GM10248 (cell line): ENCODE data around the gene FLYWCH2.
"Not testable (repeated sequence)": the region's sequence is repeated elsewhere in the genome, so short reads cannot be mapped to it uniquely, and the experiment has no call there.

Experiments used
- CTCF ChIA-PET: fragments of 300-600 bp; sonication (Branson Sonifier 250); formaldehyde crosslinking; extraction: SDS; loops from one replicate; lab custom pipeline; 2021; ENCODE audit warnings: antibody characterized with exemption; lab: Yijun Ruan, JAX
- POLR2A ChIA-PET: fragments of 350-650 bp; sonication (Branson Sonifier 250); formaldehyde crosslinking; extraction: SDS; loops from one replicate; lab custom pipeline; 2020; ENCODE audit warnings: antibody characterized with exemption; lab: Yijun Ruan, JAX
- DNase-seq: peaks from one replicate; pipeline ENCODE4 v3.0.0; 2012; ENCODE audit errors: extremely low spot score
- TF ChIP-seq, protein P1 (sequence below): IDR thresholded peaks from 2 replicates; pipeline ENCODE4 v1.5.1; 2012; ENCODE audit warnings: mild to moderate bottlenecking, low read depth; ENCODE audit errors: extremely low read depth, missing control alignments, control extremely low read depth

FLYWCH2 gene

DNA sequence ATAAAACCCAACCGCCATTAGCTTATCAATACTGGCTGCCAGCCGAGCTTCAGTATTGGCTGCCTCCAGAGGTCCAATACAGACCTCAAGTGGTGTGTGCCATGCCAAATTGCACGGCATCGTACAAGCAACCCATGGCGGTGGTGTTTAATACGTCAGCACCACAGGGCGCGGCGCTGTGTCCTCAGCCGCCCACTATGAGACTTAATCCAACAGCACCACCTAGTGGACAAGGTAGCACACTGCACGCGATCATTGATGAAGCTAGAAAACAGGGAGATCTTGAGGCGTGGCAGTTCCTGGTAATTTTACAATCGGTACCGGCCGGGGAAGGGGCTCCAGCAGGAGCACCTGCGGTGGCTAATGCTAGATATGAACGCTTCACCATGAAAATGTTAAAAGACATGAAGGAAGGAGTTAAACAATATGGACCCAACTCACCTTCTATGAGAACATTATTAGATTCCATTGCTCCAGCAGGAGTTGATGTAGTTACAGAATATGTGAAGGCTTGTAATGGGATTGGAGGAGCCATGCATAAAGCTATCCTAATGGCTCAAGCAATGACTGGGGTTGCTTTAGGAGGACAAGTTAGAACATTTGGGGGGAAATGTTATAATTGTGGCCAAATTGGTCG, 44.1 kb downstream of the FLYWCH2 start:
- ChIA-PET CTCF (interaction anchor here (0.5 to 9.5 kb wide), 40 partner anchors 8 to 1145 kb away, joined by 3 to 125 read pairs (median 4); partner anchors contain the start of genes FLYWCH1, FLYWCH2, NUBP2 and SPSB3), POLR2A (interaction anchor here (0.5 kb wide), 1 partner anchor 27 kb away, joined by 3 read pairs; no protein-coding TSS in a partner anchor)
- peak; percentile 80 for DNase-seq
- TF ChIP-seq, protein P1, sequence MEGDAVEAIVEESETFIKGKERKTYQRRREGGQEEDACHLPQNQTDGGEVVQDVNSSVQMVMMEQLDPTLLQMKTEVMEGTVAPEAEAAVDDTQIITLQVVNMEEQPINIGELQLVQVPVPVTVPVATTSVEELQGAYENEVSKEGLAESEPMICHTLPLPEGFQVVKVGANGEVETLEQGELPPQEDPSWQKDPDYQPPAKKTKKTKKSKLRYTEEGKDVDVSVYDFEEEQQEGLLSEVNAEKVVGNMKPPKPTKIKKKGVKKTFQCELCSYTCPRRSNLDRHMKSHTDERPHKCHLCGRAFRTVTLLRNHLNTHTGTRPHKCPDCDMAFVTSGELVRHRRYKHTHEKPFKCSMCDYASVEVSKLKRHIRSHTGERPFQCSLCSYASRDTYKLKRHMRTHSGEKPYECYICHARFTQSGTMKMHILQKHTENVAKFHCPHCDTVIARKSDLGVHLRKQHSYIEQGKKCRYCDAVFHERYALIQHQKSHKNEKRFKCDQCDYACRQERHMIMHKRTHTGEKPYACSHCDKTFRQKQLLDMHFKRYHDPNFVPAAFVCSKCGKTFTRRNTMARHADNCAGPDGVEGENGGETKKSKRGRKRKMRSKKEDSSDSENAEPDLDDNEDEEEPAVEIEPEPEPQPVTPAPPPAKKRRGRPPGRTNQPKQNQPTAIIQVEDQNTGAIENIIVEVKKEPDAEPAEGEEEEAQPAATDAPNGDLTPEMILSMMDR, result peak; percentile 98

DNA sequence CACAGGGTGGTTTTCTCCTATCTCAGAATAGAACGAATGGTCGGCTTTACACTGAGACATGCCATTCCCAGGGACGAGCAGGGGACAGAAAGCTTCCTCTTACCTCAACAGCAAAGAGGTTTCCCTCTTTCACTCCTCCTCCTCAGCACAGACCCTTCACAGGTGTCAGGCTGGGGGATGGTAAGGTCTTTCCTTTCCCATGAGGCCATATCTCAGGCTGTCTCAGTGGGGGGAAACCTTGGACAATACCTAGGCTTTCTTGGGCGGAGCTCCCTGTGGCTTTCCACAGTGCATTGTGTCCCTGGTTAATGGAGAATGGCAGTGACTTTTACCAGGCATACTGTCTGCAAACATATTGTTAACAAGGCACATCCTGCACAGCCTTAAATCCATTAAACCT, 45.1 kb downstream of the FLYWCH2 start:
- CTCF ChIA-PET, result interaction anchor here (1.0 to 2.4 kb wide), 3 partner anchors 9 to 33 kb away, joined by 3 to 20 read pairs (median 3); no protein-coding TSS in a partner anchor
- DNase-seq, POLR2A ChIA-PET: not testable (repeated sequence)

DNA sequence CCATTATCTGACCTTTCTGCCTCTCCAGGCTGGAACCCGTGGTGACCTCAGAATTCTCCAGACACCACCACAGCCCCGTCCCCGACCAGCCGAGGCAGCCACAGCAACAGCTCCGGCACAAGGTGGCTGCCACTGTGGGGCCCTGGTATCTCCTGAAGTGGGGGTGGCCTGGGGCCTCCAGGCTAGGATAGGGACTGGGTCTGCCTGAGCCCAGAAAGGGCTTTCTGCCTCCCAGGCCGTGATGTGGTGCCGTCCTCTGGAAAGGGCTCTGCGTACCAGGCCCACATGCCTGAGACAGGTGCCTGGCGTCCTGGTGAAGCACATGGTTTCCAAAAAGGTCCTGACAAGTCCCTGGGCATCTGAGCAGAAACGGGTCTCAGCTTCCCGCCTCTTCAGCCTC, 45.8 kb downstream of the FLYWCH2 start:
- DNase-seq, result no peak
- ChIA-PET CTCF (interaction anchor here (1.0 to 2.4 kb wide), 3 partner anchors 8 to 16 kb away, joined by 3 to 20 read pairs (median 10); no protein-coding TSS in a partner anchor), POLR2A (no interaction called here)
- TF ChIP-seq, protein P1, result no peak

DNA sequence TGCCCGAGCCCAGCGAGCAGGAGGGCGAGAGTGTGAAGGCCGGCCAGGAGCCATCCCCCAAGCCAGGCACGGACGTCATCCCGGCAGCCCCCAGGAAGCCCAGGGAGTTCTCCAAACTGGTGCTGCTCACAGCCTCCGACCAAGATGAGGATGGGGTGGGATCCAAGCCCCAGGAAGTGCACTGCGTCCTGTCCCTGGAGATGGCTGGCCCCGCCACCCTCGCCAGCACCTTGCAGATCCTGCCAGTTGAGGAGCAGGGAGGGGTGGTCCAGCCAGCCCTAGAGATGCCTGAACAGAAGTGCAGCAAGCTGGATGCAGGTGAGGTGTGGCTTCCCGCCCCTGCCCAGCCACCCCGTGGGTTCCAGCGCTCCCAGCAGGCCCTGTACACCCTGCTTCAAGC, 46.7 kb downstream of the FLYWCH2 start:
- no peak for DNase-seq
- POLR2A ChIA-PET, result no interaction called here
- TF ChIP-seq, protein P1, result no peak
- CTCF ChIA-PET, result interaction anchor here (1.0 to 1.8 kb wide), 3 partner anchors 10 to 24 kb away, joined by 3 to 10 read pairs (median 3); partner anchors contain the start of gene FLYWCH1

DNA sequence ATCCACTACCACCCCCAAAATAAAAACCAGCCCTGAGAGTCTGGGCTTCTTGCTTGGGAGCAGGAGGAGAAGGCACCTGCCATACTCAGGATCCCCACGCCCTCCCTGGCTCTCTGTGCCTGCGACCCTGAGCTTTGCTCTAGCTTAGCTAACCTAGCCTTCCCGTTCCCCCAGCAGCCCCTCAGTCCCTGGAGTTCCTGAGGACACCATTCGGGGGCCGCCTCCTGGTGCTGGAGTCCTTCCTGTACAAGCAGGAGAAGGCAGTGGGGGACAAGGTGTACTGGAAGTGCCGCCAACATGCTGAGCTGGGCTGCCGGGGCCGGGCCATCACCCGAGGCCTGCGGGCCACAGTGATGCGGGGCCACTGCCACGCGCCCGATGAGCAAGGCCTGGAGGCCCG, 47.2 kb downstream of the FLYWCH2 start:
- TF ChIP-seq, protein P1, result no peak
- DNase-seq, result no peak
- POLR2A ChIA-PET, result no interaction called here
- CTCF ChIA-PET, result interaction anchor here (1.0 to 1.8 kb wide), 4 partner anchors 11 to 62 kb away, joined by 3 to 10 read pairs (median 3); partner anchors contain the start of gene FLYWCH1

DNA sequence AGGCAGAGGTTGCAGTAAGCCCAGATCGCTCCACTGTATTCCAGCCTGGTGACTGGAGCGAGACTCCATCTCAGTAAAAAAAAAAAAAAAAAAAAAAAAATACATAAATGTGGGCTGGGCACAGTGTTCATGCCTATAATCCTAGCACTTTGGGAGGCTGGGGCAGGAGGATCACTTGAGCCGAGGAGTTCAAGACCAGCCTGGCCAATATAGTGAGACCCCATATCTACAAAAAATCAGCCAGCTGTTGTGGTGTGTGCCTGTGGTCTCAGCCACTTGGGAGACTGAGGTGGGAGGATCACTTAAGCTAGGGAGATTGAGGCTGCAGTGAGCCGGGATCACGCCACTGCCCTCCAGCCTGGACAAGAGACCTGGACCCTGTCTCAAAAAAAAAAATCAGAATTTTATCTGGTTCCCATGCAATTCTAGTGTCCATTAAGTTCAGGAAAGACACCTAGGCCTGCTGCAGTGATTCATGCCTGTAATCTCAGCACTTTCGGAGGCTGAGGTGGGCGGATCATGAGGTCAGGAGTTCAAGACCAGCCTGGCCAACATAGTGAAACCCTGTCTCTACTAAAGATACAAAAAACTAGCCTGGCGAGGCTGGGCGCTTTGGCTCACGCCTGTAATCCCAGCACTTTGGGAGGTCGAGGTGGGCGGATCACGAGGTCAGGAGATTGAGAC, 48.4 kb downstream of the FLYWCH2 start:
- DNase-seq, result not testable (repeated sequence)
- CTCF ChIA-PET, result interaction anchor here (1.4 to 2.3 kb wide), 3 partner anchors 12 to 63 kb away, joined by 3 to 7 read pairs (median 6); no protein-coding TSS in a partner anchor
- POLR2A ChIA-PET, result interaction anchor here (0.6 kb wide), 1 partner anchor 337 kb away, joined by 4 read pairs; no protein-coding TSS in a partner anchor

DNA sequence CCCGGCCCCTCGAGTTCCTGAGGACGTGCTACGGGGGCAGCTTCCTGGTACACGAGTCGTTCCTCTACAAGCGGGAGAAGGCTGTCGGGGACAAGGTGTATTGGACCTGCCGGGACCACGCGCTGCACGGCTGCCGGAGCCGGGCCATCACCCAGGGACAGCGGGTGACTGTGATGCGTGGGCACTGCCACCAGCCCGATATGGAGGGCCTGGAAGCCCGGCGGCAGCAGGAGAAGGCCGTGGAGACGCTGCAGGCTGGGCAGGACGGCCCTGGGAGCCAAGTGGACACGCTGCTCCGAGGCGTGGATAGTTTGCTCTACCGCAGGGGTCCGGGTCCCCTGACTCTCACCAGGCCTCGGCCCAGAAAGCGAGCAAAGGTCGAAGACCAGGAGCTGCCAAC, 50.1 kb downstream of the FLYWCH2 start:
- TF ChIP-seq, protein P1, result no peak
- POLR2A ChIA-PET, result no interaction called here
- CTCF ChIA-PET, result interaction anchor here (2.0 to 2.3 kb wide), 2 partner anchors 13 to 29 kb away, joined by 6 to 7 read pairs; no protein-coding TSS in a partner anchor
- no peak for DNase-seq
